PFSK-1 (cell line): Measurements from ENCODE around the gene PRSS50.

Experiments
- FOXP2 ChIP-seq: optimal IDR thresholded peaks from 2 replicates; pipeline ENCODE3; 2011; ENCODE audit warnings: borderline replicate concordance, control low read depth, inconsistent platforms; ENCODE audit not compliant: insufficient read depth; ENCODE audit errors: extremely low read length, extremely low read depth
- POLR2AphosphoS5 ChIP-seq: IDR thresholded peaks from 2 replicates; pipeline ENCODE4 v1.6.1; 2012; ENCODE audit warnings: low read depth, mild to moderate bottlenecking, control low read depth, low read length, moderate library complexity
- REST ChIP-seq, 2 experiments: IDR thresholded peaks; 2 replicates each; pipeline versions ENCODE4 v1.6.1 to v1.8.0; 2011 to 2012; ENCODE audit warnings: low read depth in 2 of 2, low read length in 2 of 2, control low read depth in 1 of 2, inconsistent platforms in 1 of 2, mild to moderate bottlenecking in 1 of 2, moderate library complexity in 1 of 2; ENCODE audit not compliant: insufficient read depth in 1 of 2
- SIN3A ChIP-seq: IDR thresholded peaks from 2 replicates; pipeline ENCODE4 v1.6.1; 2012; ENCODE audit warnings: mild to moderate bottlenecking, low read length, moderate library complexity, borderline replicate concordance; ENCODE audit not compliant: insufficient read depth
- TAF1 ChIP-seq: IDR thresholded peaks from 2 replicates; pipeline ENCODE4 v1.6.1; 2012; ENCODE audit warnings: low read length, control low read depth, borderline replicate concordance; ENCODE audit not compliant: insufficient read depth

PRSS50 gene

DNA sequence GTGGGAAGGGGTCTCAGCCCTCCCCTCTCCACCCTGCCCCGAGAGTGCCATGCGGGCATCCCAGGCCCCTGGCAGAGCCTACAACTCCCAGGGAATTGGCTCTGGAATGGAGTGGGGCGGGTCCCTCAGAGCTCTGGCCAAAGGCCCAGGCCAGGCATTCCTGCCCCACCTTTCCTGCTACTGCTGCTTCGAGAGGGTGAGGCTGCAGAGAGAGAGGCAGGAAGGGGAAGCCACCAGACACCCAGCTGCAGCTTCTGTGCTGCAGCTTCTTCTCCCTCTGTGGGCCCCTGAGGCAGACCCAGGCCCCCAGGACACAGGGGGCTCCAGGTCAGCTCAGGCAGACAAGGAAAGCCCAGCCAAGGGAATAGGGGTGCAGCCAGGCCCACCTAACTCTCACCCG, 26.9 kb downstream of the PRSS50 start:
- no peak for TF ChIP-seq TAF1
- TF ChIP-seq SIN3A: no peak

DNA sequence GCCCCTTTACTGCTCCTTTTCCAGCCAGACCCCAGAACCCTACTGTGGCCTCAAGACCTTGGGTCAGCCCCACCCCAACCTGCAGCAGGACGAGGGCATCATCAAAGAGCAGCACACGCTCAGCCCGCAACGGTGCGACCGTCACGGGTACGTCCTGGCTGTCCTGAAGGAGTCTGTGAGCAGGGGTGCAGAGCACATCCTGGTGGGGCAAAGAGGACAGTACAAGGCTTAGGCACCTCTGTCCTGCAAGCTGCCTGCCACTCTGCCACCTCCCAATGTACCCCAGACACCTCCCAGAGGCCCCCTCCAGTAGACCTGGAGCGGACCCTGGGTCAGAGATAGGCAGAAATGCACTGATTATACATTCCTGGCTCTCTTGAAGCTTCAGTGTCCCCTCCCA, 32.2 kb downstream of the PRSS50 start:
- no peak for TF ChIP-seq SIN3A
- no peak for TF ChIP-seq TAF1
- TF ChIP-seq REST (IDR thresholded peaks at IDR 0.05; ENCODE audit: insufficient read depth in 1 of 2, low read depth in 2 of 2, low read length in 2 of 2): no peak
- no peak for TF ChIP-seq POLR2AphosphoS5
- TF ChIP-seq FOXP2: no peak

- TF ChIP-seq FOXP2 (no peak), TAF1 (no peak), POLR2AphosphoS5 (no peak), REST (IDR thresholded peaks at IDR 0.05; ENCODE audit: insufficient read depth in 1 of 2, low read depth in 2 of 2, low read length in 2 of 2) (no peak), SIN3A (no peak)
These were observed 32.8 kb downstream of the PRSS50 start for GRCh38 chr3:46684891-46685290.

DNA sequence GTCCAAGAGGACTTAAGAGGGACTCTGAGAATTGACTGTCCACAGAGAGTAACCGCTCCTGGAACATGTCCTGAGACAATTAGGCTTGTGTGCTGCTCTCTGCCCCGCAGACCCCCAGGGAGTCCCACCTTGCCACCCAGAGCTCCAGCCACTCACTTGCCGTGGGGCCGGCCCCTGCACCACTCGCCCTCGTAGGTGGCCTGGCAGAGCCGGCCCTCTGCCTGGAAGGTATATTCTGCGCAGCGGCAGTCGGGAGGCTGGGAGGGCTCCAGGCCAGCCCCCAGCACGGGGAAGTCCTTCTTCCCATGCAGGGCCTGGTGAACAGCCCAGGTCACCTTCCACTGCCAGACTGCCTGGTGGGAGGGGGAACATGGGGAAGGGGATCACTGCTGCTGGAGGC, 34.7 kb downstream of the PRSS50 start:
- no peak for TF ChIP-seq SIN3A
- TF ChIP-seq POLR2AphosphoS5: no peak
- TF ChIP-seq TAF1: no peak
- no peak for TF ChIP-seq REST (IDR thresholded peaks at IDR 0.05; ENCODE audit: insufficient read depth in 1 of 2, low read depth in 2 of 2, low read length in 2 of 2)
- TF ChIP-seq FOXP2: no peak

- TF ChIP-seq TAF1 (no peak), POLR2AphosphoS5 (no peak), SIN3A (no peak), REST (IDR thresholded peaks at IDR 0.05; ENCODE audit: insufficient read depth in 1 of 2, low read depth in 2 of 2, low read length in 2 of 2) (no peak), FOXP2 (no peak)
These were observed 35.7 kb downstream of the PRSS50 start for GRCh38 chr3:46681856-46682540.
